ENCODE measurements around the gene SS18L1. TPM values are rescaled to one million over a fixed set of nuclear protein-coding genes. Genes with fewer than 3 reads are reported as not detected.

SS18L1 gene
- total and polyA plus RNA-seq, 2 donors (not counting 1 experiment from before 2014, with no cell fraction given), result 4.7 to 7.4 TPM

DNA sequence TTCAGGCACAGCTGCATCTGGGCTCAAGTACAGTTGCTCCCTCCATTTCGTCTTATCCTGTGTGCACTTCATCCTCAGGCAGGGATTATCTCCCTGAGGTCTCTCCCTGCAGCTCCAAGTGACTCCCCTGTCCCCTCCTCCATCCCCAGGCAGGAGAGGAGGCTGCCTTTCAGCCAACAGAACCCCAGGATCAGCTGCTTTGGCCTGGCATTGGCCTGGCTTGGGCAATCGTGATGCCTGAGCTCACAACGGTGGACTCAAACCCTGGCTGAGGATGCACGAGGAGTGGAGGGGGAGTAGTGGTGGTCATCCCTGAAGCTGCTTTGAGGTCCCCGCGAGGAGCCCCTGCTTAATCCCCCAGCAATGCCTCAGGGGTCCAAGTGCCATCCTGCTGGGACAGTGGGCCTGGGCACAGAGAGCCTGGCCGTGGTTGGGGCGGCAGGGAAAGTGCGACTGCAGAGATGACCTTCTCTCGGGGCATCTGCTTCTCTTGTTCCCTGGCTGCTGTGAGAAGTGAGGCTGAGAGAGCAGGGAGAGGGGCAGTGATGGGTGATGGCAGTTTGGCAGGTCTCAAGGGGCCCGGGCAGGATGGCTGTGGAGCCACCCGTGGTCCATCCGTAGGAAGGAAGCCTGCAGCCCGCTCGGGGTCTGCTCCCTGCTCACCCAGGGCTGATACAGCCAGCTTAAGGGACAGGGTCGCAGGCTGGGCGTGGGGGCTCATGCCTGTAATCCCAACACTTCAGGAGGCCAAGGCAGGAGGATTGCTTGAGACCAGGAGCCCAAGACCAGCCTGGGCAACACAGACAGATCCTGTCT lies 82.5 kb downstream of the SS18L1 start:
- Histone ChIP-seq H3K4me3 (replicated peaks in 1 of 4; ENCODE audit: control extremely low read depth in 1 of 4, insufficient read depth in 1 of 4, low read depth in 3 of 4, low read length in 4 of 4) (no peak overlapping the region), H3K27me3 (ENCODE audit: control insufficient read depth, insufficient read depth, low read length) (peaks cover 19% of the 10 kb centered on the region), H3K9ac (ENCODE audit: insufficient read depth, low read length) (no peak overlapping the region), H3K4me1 (ENCODE audit: control insufficient read depth, extremely low read depth, insufficient read depth, low read length) (no peaks in the 10 kb centered on the region), H3K4me2 (ENCODE audit: extremely low read depth, insufficient read depth, low read length) (no peak overlapping the region), H3K9me3 (ENCODE audit: control insufficient read depth, insufficient read depth, low read depth, low read length) (no peaks in the 10 kb centered on the region), H3K79me2 (ENCODE audit: control insufficient read depth, insufficient read depth, low read length) (no peaks in the 10 kb centered on the region), H2AFZ (ENCODE audit: low read length) (no peak overlapping the region), H3K36me3 (ENCODE audit: control insufficient read depth, insufficient read depth, low read length) (no peaks in the 10 kb centered on the region), H3K27ac (ENCODE audit: insufficient read depth, low read length) (no peak overlapping the region), H4K20me1 (ENCODE audit: control insufficient read depth, extremely low read depth, insufficient read depth, low read length) (no peaks in the 10 kb centered on the region)
- TF ChIP-seq, protein P1, sequence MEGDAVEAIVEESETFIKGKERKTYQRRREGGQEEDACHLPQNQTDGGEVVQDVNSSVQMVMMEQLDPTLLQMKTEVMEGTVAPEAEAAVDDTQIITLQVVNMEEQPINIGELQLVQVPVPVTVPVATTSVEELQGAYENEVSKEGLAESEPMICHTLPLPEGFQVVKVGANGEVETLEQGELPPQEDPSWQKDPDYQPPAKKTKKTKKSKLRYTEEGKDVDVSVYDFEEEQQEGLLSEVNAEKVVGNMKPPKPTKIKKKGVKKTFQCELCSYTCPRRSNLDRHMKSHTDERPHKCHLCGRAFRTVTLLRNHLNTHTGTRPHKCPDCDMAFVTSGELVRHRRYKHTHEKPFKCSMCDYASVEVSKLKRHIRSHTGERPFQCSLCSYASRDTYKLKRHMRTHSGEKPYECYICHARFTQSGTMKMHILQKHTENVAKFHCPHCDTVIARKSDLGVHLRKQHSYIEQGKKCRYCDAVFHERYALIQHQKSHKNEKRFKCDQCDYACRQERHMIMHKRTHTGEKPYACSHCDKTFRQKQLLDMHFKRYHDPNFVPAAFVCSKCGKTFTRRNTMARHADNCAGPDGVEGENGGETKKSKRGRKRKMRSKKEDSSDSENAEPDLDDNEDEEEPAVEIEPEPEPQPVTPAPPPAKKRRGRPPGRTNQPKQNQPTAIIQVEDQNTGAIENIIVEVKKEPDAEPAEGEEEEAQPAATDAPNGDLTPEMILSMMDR (conservative IDR thresholded peaks at IDR 0.05 in 1 of 2, IDR thresholded peaks at IDR 0.05 in 1 of 2; ENCODE audit: low read depth in 1 of 2, low read length in 2 of 2), result no peak
- TF ChIP-seq EZH2 (IDR thresholded peaks at IDR 0.05; ENCODE audit: low read length, missing control alignments), result no peak
- no peak for DNase-seq (ENCODE audit: low read depth in 2 of 2)

DNA sequence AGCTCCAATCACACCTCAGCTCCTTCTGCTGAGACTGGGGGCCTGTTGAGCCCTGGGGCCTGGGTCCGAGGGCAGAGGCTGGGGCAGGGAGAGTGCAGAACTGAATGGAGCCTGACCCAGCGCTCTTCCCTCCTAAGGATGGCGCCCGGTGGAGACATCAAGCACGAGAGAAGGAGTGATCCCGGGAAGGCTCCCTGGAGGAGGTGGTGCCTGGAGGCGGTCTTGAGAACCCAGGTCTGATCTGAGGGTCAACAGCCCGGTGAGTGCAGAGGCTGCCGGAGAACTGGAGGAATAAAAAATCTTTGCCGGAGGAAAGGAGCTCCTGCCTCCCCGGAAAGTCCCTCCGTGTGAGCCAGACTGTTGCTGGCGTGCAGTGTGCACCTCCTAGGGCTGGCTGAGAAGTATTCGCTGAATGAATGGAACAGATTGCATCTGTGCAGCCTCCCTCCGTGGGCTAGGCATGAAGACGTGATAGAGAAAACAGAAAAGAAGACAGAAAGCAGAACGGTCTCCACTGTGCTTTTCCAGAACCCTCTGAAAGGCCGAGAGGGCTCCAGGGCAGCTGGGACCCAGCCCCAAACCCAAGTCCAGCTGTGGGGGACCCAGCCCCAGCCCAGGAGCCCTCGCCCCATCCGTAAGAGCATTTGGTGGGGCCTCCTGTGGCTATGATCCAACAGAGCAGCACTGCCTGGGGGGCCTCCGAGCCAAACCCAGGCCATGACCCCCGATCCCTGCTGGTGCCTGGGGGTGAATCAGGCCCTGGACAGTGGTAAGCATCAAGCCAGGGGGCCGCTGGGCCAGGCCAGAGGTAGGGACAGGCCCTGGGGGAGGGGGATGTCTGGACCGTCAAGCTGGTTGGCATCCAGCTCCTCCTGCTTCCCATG lies 83.4 kb downstream of the SS18L1 start:
- no peak overlapping the region for H2AFZ ChIP-seq (ENCODE audit: low read length)
- no peak for DNase-seq (ENCODE audit: low read depth in 2 of 2)
- H4K20me1 ChIP-seq (ENCODE audit: control insufficient read depth, extremely low read depth, insufficient read depth, low read length), result no peaks in the 10 kb centered on the region
- H3K9me3 ChIP-seq (ENCODE audit: control insufficient read depth, insufficient read depth, low read depth, low read length), result no peaks in the 10 kb centered on the region
- H3K4me2 ChIP-seq (ENCODE audit: extremely low read depth, insufficient read depth, low read length), result no peak overlapping the region
- no peaks in the 10 kb centered on the region for H3K36me3 ChIP-seq (ENCODE audit: control insufficient read depth, insufficient read depth, low read length)
- peaks cover 11% of the 10 kb centered on the region for H3K27me3 ChIP-seq (ENCODE audit: control insufficient read depth, insufficient read depth, low read length)
- H3K4me1 ChIP-seq (ENCODE audit: control insufficient read depth, extremely low read depth, insufficient read depth, low read length), result no peaks in the 10 kb centered on the region
- no peak for TF ChIP-seq EZH2 (IDR thresholded peaks at IDR 0.05; ENCODE audit: low read length, missing control alignments)
- TF ChIP-seq, protein P1 (conservative IDR thresholded peaks at IDR 0.05 in 1 of 2, IDR thresholded peaks at IDR 0.05 in 1 of 2; ENCODE audit: low read depth in 1 of 2, low read length in 2 of 2), result no peak
- H3K79me2 ChIP-seq (ENCODE audit: control insufficient read depth, insufficient read depth, low read length), result no peaks in the 10 kb centered on the region
- no peak overlapping the region for H3K27ac ChIP-seq (ENCODE audit: insufficient read depth, low read length)
- no peak overlapping the region for H3K9ac ChIP-seq (ENCODE audit: insufficient read depth, low read length)
- H3K4me3 ChIP-seq (replicated peaks in 1 of 4; ENCODE audit: control extremely low read depth in 1 of 4, insufficient read depth in 1 of 4, low read depth in 3 of 4, low read length in 4 of 4), result no peak overlapping the region

DNA sequence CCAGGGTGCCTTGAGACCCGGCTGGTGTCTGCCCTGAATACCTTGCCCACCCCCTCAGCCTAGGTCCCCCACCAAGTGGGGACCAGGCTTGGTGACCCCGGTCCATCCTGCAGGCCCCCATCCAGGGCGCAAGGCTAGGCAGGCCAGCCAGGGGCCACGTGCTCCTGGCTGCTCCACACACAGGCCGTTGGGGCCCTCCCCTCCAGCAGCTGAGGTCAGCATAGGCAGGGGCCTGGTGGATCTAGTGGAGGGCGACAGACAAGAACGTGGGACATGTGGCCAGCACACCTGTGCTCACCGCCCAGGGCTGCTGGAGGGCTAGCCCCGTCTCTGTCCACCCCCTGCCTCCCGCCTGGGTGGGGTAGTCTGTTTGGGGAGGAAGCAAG lies 84.0 kb downstream of the SS18L1 start:
- Histone ChIP-seq H3K4me1 (ENCODE audit: control insufficient read depth, extremely low read depth, insufficient read depth, low read length) (no peaks in the 10 kb centered on the region), H3K9me3 (ENCODE audit: control insufficient read depth, insufficient read depth, low read depth, low read length) (no peaks in the 10 kb centered on the region), H2AFZ (ENCODE audit: low read length) (no peak overlapping the region), H3K9ac (ENCODE audit: insufficient read depth, low read length) (no peak overlapping the region), H3K27me3 (ENCODE audit: control insufficient read depth, insufficient read depth, low read length) (peaks cover 11% of the 10 kb centered on the region), H3K27ac (ENCODE audit: insufficient read depth, low read length) (no peak overlapping the region), H3K4me2 (ENCODE audit: extremely low read depth, insufficient read depth, low read length) (no peak overlapping the region), H3K79me2 (ENCODE audit: control insufficient read depth, insufficient read depth, low read length) (no peaks in the 10 kb centered on the region), H3K36me3 (ENCODE audit: control insufficient read depth, insufficient read depth, low read length) (no peaks in the 10 kb centered on the region), H4K20me1 (ENCODE audit: control insufficient read depth, extremely low read depth, insufficient read depth, low read length) (no peaks in the 10 kb centered on the region), H3K4me3 (replicated peaks in 1 of 4; ENCODE audit: control extremely low read depth in 1 of 4, insufficient read depth in 1 of 4, low read depth in 3 of 4, low read length in 4 of 4) (no peak overlapping the region)
- no peak for DNase-seq (ENCODE audit: low read depth in 2 of 2)
- no peak for TF ChIP-seq EZH2 (IDR thresholded peaks at IDR 0.05; ENCODE audit: low read length, missing control alignments)
- TF ChIP-seq, protein P1 (conservative IDR thresholded peaks at IDR 0.05 in 1 of 2, IDR thresholded peaks at IDR 0.05 in 1 of 2; ENCODE audit: low read depth in 1 of 2, low read length in 2 of 2), result no peak

All from fibroblast of lung (primary cell).